Testis (tissue), 2 donors: ENCODE measurements around the gene TEAD1.

ENCODE experiments used
- POLR2A ChIP-seq: fragments of 450-650 bp; IDR thresholded peaks from one replicate; pipeline ENCODE4 v1.6.1; 2017; ENCODE audit warnings: antibody characterized with exemption, mild to moderate bottlenecking, moderate library complexity
- TF ChIP-seq, protein P1 (sequence below), 3 experiments: fragments of 450-650 bp in 2 of 3; fragments of 200-600 bp in 1 of 3; sonication (generic) in 1 of 3; IDR thresholded peaks; one replicate each; pipeline ENCODE4 v1.5.1; 2016 to 2019; ENCODE audit warnings: antibody characterized with exemption in 3 of 3, mild to moderate bottlenecking in 2 of 3, moderate library complexity in 1 of 3

DNA sequence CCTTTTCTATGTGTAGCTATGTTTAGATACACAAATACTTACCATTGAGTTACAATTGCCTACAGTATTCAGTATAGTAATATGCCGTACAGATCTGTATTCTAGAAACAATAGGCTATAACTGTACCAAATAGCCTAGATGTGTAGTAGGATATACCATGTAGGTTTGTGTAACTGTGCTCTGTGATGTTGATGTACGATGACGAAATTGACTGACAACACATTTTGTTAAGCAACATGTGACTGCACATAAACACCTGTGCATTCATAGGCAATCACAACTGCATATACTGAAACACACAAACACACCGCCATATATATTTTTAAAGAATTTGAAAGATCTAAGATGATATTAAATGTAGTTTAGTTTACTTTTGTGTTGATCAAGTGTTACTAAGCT lies 60.4 kb downstream of the TEAD1 start:
- TF ChIP-seq, protein P1, sequence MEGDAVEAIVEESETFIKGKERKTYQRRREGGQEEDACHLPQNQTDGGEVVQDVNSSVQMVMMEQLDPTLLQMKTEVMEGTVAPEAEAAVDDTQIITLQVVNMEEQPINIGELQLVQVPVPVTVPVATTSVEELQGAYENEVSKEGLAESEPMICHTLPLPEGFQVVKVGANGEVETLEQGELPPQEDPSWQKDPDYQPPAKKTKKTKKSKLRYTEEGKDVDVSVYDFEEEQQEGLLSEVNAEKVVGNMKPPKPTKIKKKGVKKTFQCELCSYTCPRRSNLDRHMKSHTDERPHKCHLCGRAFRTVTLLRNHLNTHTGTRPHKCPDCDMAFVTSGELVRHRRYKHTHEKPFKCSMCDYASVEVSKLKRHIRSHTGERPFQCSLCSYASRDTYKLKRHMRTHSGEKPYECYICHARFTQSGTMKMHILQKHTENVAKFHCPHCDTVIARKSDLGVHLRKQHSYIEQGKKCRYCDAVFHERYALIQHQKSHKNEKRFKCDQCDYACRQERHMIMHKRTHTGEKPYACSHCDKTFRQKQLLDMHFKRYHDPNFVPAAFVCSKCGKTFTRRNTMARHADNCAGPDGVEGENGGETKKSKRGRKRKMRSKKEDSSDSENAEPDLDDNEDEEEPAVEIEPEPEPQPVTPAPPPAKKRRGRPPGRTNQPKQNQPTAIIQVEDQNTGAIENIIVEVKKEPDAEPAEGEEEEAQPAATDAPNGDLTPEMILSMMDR (IDR thresholded peaks at IDR 0.05): no peak
- TF ChIP-seq POLR2A: no peak
